HFFc6 (cell line): ENCODE results near the gene VENTX. TPM values are rescaled to one million over a fixed set of nuclear protein-coding genes. Genes with fewer than 3 reads are reported as not detected.

Source experiments
- DNase-seq: peaks from one replicate; pipeline ENCODE4 v3.0.0-alpha.2; 2018
- H3K27ac Mint-ChIP-seq: 2 replicates; pipeline ENCODE4 v1.8.0; 2020; ENCODE audit warnings: mild to moderate bottlenecking, mixed read lengths
- H3K27me3 Mint-ChIP-seq: 2 replicates; pipeline ENCODE4 v1.8.0; 2021; ENCODE audit warnings: mild to moderate bottlenecking, moderate library complexity, mixed read lengths; ENCODE audit not compliant: insufficient read depth
- H3K36me3 Mint-ChIP-seq: 2 replicates; pipeline ENCODE4 v1.8.0; 2021; ENCODE audit warnings: low read depth, mixed read lengths
- H3K4me1 Mint-ChIP-seq: 2 replicates; pipeline ENCODE4 v1.8.0; 2020; ENCODE audit warnings: low read depth, mixed read lengths
- H3K4me3 Mint-ChIP-seq: 2 replicates; pipeline ENCODE4 v1.8.0; 2020; ENCODE audit warnings: mild to moderate bottlenecking, moderate library complexity, mixed read lengths
- H3K9me3 Mint-ChIP-seq: 2 replicates; pipeline ENCODE4 v1.8.0; 2020; ENCODE audit warnings: mild to moderate bottlenecking, mixed read lengths
- CTCF ChIP-seq: fragments of 200-600 bp; sonication (generic); IDR thresholded peaks from 2 replicates; pipeline ENCODE4 v1.5.0; 2021; ENCODE audit warnings: antibody characterized with exemption, mild to moderate bottlenecking
- total RNA-seq, 6 experiments: library from RNA; stranded (reverse); fragmentation: NEBNext Ultra II Directional; extraction: Animal tissue kit (Norgen Biotek cat#: 25700); gene quantifications; 2 replicates in 1 of 6; 3 replicates in 5 of 6; pipeline ENCODE4 v1.2.3, GENCODE V29; 2021

VENTX gene
- total RNA-seq, 6 experiments from 2014 or later = not detected

DNA sequence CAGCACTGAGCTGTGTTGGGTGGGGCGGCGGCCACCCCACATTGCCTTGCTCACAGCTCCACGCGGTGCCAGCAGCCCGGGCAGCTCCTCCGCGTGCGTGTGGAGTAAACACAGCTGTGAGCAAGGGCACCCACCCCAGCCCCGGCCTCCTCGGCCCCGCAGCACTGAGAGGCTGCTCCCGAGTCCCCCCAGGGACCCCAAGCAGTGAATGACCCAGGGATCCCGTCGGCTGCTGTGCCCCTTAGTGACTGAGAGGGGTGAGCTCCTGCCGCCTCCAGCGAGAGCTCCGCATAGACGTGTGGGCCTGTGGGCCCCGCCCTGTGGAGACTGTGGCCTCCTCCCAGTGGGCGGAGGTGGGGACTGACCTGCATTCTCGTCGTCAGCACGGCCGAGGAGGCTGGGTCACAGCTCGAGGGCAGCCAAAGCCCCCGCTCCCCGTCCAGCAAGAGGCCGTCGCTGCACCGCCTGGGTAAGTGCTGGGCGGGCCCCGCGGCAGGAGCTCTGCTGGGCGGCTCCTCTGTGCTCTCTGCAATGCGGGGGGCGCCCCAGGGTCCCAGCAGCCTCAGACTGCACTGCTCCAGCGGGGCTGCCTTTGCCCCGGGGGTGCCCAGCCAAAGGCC is 37.6 kb upstream of the VENTX start:
- no peak for TF ChIP-seq CTCF
- H3K36me3 Mint-ChIP-seq = no peaks in the 10 kb centered on the region
- DNase-seq = no peak

DNA sequence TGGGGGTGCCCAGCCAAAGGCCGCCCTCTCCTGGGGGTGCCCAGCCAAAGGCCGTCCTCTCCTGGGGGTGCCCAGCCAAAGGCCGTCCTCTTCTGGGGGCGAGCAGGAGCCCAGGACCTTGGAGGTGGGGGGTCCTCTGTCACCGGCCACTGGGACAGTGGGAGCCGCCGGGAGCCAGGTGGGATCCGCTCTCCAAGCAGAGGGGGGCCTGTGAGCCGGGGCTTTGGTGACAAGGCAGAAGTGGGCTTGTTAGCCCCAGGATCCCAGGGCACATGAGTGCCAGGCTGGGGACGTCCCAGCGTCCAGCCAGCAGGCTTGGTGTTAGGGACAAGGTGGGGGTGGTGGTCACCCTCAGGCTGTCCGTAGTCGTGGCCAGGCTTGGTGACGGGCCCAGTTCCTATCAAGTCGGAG is 37.0 kb upstream of the VENTX start:
- TF ChIP-seq CTCF = no peak
- no peaks in the 10 kb centered on the region for H3K36me3 Mint-ChIP-seq
- H3K27me3 Mint-ChIP-seq = no peaks in the 10 kb centered on the region; the same call in 1 of the 2 replicates
- peaks cover 29% of the 10 kb centered on the region for H3K9me3 Mint-ChIP-seq
- H3K27ac Mint-ChIP-seq = no peak overlapping the region
- H3K4me3 Mint-ChIP-seq = no peak overlapping the region
- no peak for DNase-seq
- no peaks in the 10 kb centered on the region for H3K4me1 Mint-ChIP-seq

More for the DNA sequence above, 37.6 kb upstream of the VENTX start:
- Mint-ChIP-seq H3K9me3 (peaks cover 26% of the 10 kb centered on the region), H3K27me3 (no peaks in the 10 kb centered on the region; the same call in 1 of the 2 replicates), H3K4me3 (no peak overlapping the region), H3K4me1 (no peaks in the 10 kb centered on the region), H3K27ac (no peak overlapping the region)

DNA sequence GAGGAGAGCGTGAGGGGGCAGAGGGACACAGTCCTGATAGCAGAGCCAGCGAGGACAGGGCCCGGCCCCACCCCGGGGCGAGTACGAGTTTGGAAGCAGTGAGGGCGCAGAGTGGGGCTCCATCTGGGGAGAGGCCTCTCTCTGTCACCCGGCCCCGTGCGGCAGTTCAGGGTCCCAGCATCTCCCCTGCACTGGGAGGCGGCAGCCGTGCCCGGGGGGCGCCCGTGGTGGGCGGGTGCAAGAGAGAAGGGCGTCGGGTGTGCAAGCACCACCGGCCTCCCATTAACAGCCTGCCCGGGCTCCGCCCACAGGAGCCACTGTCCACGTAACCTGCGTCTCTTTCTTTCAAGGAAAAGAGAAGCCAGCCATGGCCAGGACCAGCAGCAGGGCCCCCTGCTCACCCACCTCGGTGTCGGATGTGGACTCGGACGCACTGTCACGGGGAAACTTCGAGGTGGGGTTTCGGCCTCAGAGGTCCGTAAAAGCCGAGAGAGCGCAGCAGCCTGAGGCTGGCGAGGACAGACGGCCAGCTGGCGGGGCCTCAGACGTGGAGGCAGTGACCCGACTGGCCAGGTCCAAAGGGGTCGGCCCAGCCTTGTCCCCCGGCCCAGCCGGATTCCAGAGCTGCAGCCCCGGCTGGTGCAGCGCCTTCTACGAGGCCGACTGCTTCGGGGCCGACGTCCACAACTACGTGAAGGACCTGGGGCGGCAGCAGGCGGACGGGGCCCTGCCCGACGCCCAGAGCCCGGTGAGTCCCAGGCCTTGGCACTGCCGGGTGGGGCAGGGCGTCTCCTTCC is 36.3 kb upstream of the VENTX start:
- Mint-ChIP-seq H3K36me3 (no peaks in the 10 kb centered on the region), H3K4me3 (no peak overlapping the region), H3K27ac (no peak overlapping the region), H3K27me3 (no peaks in the 10 kb centered on the region; the same call in 1 of the 2 replicates), H3K9me3 (peaks cover 28% of the 10 kb centered on the region), H3K4me1 (no peaks in the 10 kb centered on the region)
- no peak for DNase-seq
- no peak for TF ChIP-seq CTCF

GRCh38 chr10:133201948-133202725 is 35.5 kb upstream of the VENTX start:
- no peak overlapping the region for H3K27ac Mint-ChIP-seq
- H3K9me3 Mint-ChIP-seq = peaks cover 23% of the 10 kb centered on the region
- no peaks in the 10 kb centered on the region for H3K36me3 Mint-ChIP-seq
- TF ChIP-seq CTCF = no peak
- no peak for DNase-seq
- no peak overlapping the region for H3K4me3 Mint-ChIP-seq
- H3K4me1 Mint-ChIP-seq = no peaks in the 10 kb centered on the region
- no peaks in the 10 kb centered on the region; the same call in 1 of the 2 replicates for H3K27me3 Mint-ChIP-seq

- DNase-seq = no peak
- Mint-ChIP-seq H3K4me1 (no peaks in the 10 kb centered on the region), H3K27me3 (no peaks in the 10 kb centered on the region; the same call in 1 of the 2 replicates), H3K4me3 (no peak overlapping the region), H3K27ac (no peak overlapping the region), H3K36me3 (no peaks in the 10 kb centered on the region), H3K9me3 (peaks cover 23% of the 10 kb centered on the region)
- no peak for TF ChIP-seq CTCF
These were observed 34.6 kb upstream of the VENTX start for GRCh38 chr10:133202778-133203651.
